NB4 (cell line): ENCODE results near the gene SLC4A7.
"Not testable (repeated sequence)": the region's sequence is repeated elsewhere in the genome, so short reads cannot be mapped to it uniquely, and the experiment has no call there.

Source experiments
- DNase-seq: peaks from one replicate; pipeline ENCODE4 v3.0.0; 2010; ENCODE audit warnings: low read depth
- H3K4me3 ChIP-seq: one replicate; pipeline ENCODE4 v1.5.1; 2011; ENCODE audit warnings: mild to moderate bottlenecking, low read depth, low read length, moderate library complexity
- CTCF ChIP-seq: IDR thresholded peaks from one replicate; pipeline ENCODE4 v1.5.1; 2012; ENCODE audit warnings: low read depth, low read length
- MAX ChIP-seq: IDR thresholded peaks from 2 replicates; pipeline ENCODE4 v1.6.1; 2011; ENCODE audit warnings: low read depth, low read length
- MYC ChIP-seq: IDR thresholded peaks from 2 replicates; pipeline ENCODE4 v1.6.1; 2011; ENCODE audit warnings: low read depth, low read length
- POLR2A ChIP-seq: IDR thresholded peaks from 2 replicates; pipeline ENCODE4 v1.6.1; 2011; ENCODE audit warnings: mild to moderate bottlenecking; ENCODE audit not compliant: insufficient read length; ENCODE audit errors: extremely low read depth

The SLC4A7 gene

GRCh38 chr3:27333843-27334242 is 150.3 kb downstream of the SLC4A7 start:
- no peak overlapping the region for H3K4me3 ChIP-seq
- no peak for TF ChIP-seq CTCF
- no peak for TF ChIP-seq POLR2A
- TF ChIP-seq MYC: no peak
- TF ChIP-seq MAX: no peak
- no peak for DNase-seq

- DNase-seq, H3K4me3 ChIP-seq: not testable (repeated sequence)
Measured at GRCh38 chr3:27328982-27329762, 155.0 kb downstream of the SLC4A7 start.

- DNase-seq: no peak
- no peak overlapping the region for H3K4me3 ChIP-seq
- TF ChIP-seq CTCF (no peak), POLR2A (no peak)
Measured at GRCh38 chr3:27326629-27327545, 157.3 kb downstream of the SLC4A7 start.

- TF ChIP-seq MAX (no peak), POLR2A (no peak), CTCF (no peak), MYC (no peak)
- DNase-seq: no peak
- no peak overlapping the region for H3K4me3 ChIP-seq
Measured at GRCh38 chr3:27326202-27326601, 158.0 kb downstream of the SLC4A7 start.

- no peak overlapping the region for H3K4me3 ChIP-seq
- TF ChIP-seq POLR2A: no peak
- no peak for DNase-seq
Measured at GRCh38 chr3:27325419-27325818, 158.8 kb downstream of the SLC4A7 start.

GRCh38 chr3:27324686-27325085 is 159.5 kb downstream of the SLC4A7 start:
- DNase-seq: no peak
- H3K4me3 ChIP-seq: no peak overlapping the region
- TF ChIP-seq CTCF (no peak), MAX (no peak), MYC (no peak), POLR2A (no peak)

- no peak for DNase-seq
- no peak overlapping the region for H3K4me3 ChIP-seq
- TF ChIP-seq MAX: no peak
- TF ChIP-seq MYC: no peak
- TF ChIP-seq POLR2A: no peak
- TF ChIP-seq CTCF: no peak
Measured at GRCh38 chr3:27323087-27323570, 161.1 kb downstream of the SLC4A7 start.
